Gastrocnemius medialis (tissue), 4 donors: ENCODE data around the gene ARHGAP26.

Source experiments
- POLR2A ChIP-seq, 2 donors: fragments of 450-650 bp; IDR thresholded peaks; one replicate each; pipeline ENCODE4 v1.6.1; 2017; ENCODE audit warnings: antibody characterized with exemption in 2 of 2, mild to moderate bottlenecking in 2 of 2, moderate library complexity in 2 of 2
- TF ChIP-seq, protein P1 (sequence below), 5 experiments: fragments of 450-650 bp in 3 of 5; fragments of 200-600 bp in 2 of 5; sonication (generic) in 2 of 5; IDR thresholded peaks in 4 of 5; conservative IDR thresholded peaks in 1 of 5; 1 replicate in 4 of 5; 2 replicates in 1 of 5; pipeline ENCODE4 v1.5.1; 2016 to 2019; ENCODE audit warnings: antibody characterized with exemption in 5 of 5, mild to moderate bottlenecking in 3 of 5, moderate library complexity in 3 of 5

GRCh38 chr5:142801495-142801871 is 31.3 kb downstream of the ARHGAP26 start:
- TF ChIP-seq, protein P1, sequence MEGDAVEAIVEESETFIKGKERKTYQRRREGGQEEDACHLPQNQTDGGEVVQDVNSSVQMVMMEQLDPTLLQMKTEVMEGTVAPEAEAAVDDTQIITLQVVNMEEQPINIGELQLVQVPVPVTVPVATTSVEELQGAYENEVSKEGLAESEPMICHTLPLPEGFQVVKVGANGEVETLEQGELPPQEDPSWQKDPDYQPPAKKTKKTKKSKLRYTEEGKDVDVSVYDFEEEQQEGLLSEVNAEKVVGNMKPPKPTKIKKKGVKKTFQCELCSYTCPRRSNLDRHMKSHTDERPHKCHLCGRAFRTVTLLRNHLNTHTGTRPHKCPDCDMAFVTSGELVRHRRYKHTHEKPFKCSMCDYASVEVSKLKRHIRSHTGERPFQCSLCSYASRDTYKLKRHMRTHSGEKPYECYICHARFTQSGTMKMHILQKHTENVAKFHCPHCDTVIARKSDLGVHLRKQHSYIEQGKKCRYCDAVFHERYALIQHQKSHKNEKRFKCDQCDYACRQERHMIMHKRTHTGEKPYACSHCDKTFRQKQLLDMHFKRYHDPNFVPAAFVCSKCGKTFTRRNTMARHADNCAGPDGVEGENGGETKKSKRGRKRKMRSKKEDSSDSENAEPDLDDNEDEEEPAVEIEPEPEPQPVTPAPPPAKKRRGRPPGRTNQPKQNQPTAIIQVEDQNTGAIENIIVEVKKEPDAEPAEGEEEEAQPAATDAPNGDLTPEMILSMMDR (IDR thresholded peaks at IDR 0.05 in 4 of 5, conservative IDR thresholded peaks at IDR 0.05 in 1 of 5): no peak
- TF ChIP-seq POLR2A (IDR thresholded peaks at IDR 0.05): no peak
